Memory B cell (primary cell): ENCODE measurements around the gene GCNT2.
"Not testable (repeated sequence)": the region's sequence is repeated elsewhere in the genome, so short reads cannot be mapped to it uniquely, and the experiment has no call there.

ENCODE experiments used
- ATAC-seq: fragments of 150-1000 bp; cut with Tn5 transposase; 2 replicates; pipeline ENCODE4 v1.10.0; 2021; ENCODE audit warnings: low read depth, mild to moderate bottlenecking, moderate library complexity
- DNase-seq, 2 donors: peaks; one replicate each; pipeline ENCODE4 v3.0.0; 2022; ENCODE audit warnings: low spot score in 2 of 2
- H3K27ac Mint-ChIP-seq: one replicate; pipeline ENCODE4 v1.8.0; 2022; ENCODE audit warnings: mild to moderate bottlenecking, moderate library complexity, mixed read lengths
- H3K27me3 Mint-ChIP-seq: one replicate; pipeline ENCODE4 v1.8.0; 2022; ENCODE audit warnings: mixed read lengths
- H3K36me3 Mint-ChIP-seq: one replicate; pipeline ENCODE4 v1.8.0; 2022; ENCODE audit warnings: mild to moderate bottlenecking, mixed read lengths
- H3K4me1 Mint-ChIP-seq: one replicate; pipeline ENCODE4 v1.8.0; 2022; ENCODE audit warnings: mixed read lengths
- H3K4me3 Mint-ChIP-seq: one replicate; pipeline ENCODE4 v1.8.0; 2022; ENCODE audit warnings: mild to moderate bottlenecking, moderate library complexity, mixed read lengths
- H3K9me3 Mint-ChIP-seq: one replicate; pipeline ENCODE4 v1.8.0; 2022; ENCODE audit warnings: mixed read lengths

GCNT2 gene

DNA sequence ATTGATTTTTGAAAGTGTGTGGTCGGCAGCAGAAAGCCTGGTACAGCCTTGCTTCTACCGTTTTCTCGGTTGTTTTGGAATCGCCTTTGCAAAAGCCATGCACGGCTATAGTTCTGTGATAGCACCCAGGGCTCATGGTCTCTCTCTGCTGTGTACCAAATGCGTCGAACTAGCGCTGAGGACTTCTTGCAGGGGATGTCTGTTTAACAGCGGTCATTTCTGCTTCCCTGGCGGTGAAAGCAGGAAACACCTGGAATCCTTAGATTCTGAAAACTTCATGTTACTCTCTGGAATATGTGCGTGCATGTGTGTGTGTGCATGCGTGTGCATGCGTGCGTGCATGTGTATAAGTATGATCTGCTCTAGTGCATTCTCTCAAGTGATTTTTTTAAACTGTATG, 26.1 kb upstream of the GCNT2 start:
- no peak overlapping the region for H3K4me3 Mint-ChIP-seq
- ATAC-seq (no peak), DNase-seq (no peak)
- H3K4me1 Mint-ChIP-seq: peaks cover 3% of the 10 kb centered on the region
- H3K27ac Mint-ChIP-seq: no peak overlapping the region
- no peaks in the 10 kb centered on the region for H3K9me3 Mint-ChIP-seq
- no peaks in the 10 kb centered on the region for H3K36me3 Mint-ChIP-seq
- peaks cover 13% of the 10 kb centered on the region for H3K27me3 Mint-ChIP-seq

DNA sequence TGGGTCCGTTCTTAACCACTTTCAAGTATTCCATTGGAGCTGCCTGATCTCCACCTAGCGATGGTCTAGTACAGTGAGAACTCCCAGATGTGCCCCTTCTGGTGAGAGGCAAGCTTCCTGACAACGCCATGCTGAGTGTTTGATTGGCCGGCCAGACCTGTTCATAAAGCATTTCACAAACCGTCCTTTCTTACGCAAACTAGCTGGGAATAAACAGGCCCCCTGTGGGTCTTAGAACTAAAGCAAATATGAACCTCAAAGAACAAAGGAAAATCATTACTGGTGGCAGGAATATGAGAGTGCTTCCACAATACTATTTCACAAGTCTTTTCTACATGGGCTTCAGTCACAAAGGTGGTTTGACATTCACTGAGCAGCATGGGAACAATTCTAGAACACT, 15.6 kb upstream of the GCNT2 start:
- no peak overlapping the region for H3K4me3 Mint-ChIP-seq
- no peaks in the 10 kb centered on the region for H3K36me3 Mint-ChIP-seq
- peaks cover 2% of the 10 kb centered on the region for H3K4me1 Mint-ChIP-seq
- H3K9me3 Mint-ChIP-seq: no peaks in the 10 kb centered on the region
- no peak overlapping the region for H3K27ac Mint-ChIP-seq
- peaks cover 6% of the 10 kb centered on the region for H3K27me3 Mint-ChIP-seq
- DNase-seq (no peak), ATAC-seq (no peak)

DNA sequence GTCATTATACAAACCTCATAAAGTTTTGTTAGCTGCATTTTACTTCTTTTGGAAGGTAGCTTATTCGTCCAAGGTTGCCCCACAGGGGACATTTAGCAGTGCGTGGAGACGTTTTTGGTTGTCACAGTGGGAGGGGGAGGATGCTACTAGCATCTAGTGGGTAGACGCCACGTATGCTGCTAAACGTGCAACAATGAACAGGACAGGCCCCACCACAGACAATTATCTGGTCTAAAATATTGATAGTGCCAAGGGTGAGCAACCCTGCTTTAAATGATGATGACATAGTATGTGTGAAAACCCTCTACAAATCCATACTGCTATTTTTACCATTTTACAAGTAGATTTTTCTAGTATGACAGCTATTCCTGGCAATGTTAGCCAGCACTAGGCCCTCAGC, 13.9 kb upstream of the GCNT2 start:
- no peak overlapping the region for H3K27ac Mint-ChIP-seq
- no peak for DNase-seq
- H3K4me3 Mint-ChIP-seq: no peak overlapping the region
- no peaks in the 10 kb centered on the region for H3K9me3 Mint-ChIP-seq
- H3K27me3 Mint-ChIP-seq: peaks cover 4% of the 10 kb centered on the region
- no peak for ATAC-seq
- H3K4me1 Mint-ChIP-seq: peaks cover 8% of the 10 kb centered on the region
- no peaks in the 10 kb centered on the region for H3K36me3 Mint-ChIP-seq

DNA sequence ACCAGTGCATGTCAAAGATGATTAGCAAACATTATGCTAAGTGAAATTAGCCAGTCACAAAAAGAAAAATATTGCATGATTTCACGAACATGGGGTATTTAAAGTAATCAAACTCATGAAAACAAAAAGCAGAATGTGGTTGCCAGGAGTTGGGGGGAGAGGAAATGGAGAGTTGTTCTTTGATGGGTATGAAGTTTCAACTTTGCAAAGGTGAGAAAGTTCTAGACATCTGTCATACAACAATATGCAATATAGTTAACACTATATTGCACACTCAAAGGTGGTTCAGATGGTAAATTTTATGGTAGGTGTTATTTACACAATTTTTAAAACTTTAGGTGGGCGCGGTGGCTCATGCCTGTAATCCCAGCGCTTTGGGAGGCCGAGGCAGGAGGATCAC, 13.4 kb upstream of the GCNT2 start:
- H3K4me3 Mint-ChIP-seq: no peak overlapping the region
- H3K27ac Mint-ChIP-seq: no peak overlapping the region
- no peak for DNase-seq
- no peak for ATAC-seq
- H3K27me3 Mint-ChIP-seq: peaks cover under 1% of the 10 kb centered on the region
- no peaks in the 10 kb centered on the region for H3K9me3 Mint-ChIP-seq
- H3K36me3 Mint-ChIP-seq: no peaks in the 10 kb centered on the region
- peaks cover 8% of the 10 kb centered on the region for H3K4me1 Mint-ChIP-seq

DNA sequence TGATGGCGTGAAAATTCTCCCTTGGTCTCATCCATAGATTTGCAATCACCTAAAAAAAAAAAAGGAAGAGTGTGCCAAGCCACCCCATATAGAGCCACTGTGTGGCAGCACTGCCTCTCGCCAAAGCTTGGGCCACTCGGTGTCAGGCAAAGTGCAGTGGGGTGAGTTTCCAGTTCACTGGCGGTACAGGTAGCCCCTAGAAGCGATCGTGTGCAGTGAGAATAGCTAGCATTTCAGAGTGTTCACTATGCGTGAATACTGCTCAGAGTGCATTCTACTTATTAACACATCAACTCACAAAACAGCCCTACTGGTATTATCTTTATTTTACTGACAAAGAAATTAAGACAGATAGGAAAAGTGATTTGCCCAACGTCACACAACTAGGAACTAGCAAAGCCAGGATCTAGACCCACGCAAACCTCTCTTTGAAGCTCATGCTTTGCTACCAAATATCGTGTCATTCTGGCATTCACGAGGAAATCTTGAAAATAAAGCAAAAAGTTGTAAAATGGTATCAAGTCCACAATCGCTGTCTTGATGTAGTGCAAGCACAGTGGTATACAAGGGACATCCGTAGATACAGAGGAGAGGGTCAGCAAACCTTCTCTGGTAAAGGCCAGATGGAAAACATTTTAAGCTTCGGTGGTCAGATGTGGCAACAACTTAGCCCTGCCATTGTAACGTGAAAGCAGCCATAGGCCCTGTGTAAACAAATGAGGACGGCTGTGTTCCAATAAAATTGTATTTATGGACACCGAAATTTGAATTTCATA, 10.4 kb upstream of the GCNT2 start:
- DNase-seq: peak; percentile 52 to 58
- H3K4me3 Mint-ChIP-seq: peak overlapping the region; percentile 71
- H3K27ac Mint-ChIP-seq: no peak overlapping the region
- H3K4me1 Mint-ChIP-seq: peaks cover 8% of the 10 kb centered on the region
- no peaks in the 10 kb centered on the region for H3K9me3 Mint-ChIP-seq
- H3K36me3 Mint-ChIP-seq: no peaks in the 10 kb centered on the region
- no peaks in the 10 kb centered on the region for H3K27me3 Mint-ChIP-seq
- ATAC-seq: peak; percentile 100

DNA sequence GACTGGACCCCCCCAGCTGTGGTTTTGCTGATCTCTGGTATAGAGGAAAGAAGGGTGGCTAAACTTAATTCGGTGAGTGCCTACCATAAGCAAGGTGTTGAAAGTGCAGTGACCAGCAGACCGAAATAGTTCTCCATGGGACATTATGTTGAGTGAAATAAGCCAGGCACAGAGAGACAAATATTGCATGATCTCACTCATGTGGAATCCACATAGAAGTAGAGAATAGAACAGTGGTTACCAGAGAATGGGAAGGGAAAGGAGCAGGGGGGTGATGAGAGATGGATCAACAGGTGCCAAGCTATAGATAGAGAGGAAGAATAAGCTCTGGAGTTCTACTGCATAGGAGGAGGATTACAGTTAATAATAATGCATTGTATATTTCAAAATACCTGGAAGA, 9.7 kb upstream of the GCNT2 start:
- DNase-seq (no peak), ATAC-seq (no peak)
- Mint-ChIP-seq H3K27ac (no peak overlapping the region), H3K36me3 (no peaks in the 10 kb centered on the region), H3K9me3 (no peaks in the 10 kb centered on the region), H3K4me1 (peaks cover 8% of the 10 kb centered on the region), H3K27me3 (no peaks in the 10 kb centered on the region), H3K4me3 (no peak overlapping the region)

DNA sequence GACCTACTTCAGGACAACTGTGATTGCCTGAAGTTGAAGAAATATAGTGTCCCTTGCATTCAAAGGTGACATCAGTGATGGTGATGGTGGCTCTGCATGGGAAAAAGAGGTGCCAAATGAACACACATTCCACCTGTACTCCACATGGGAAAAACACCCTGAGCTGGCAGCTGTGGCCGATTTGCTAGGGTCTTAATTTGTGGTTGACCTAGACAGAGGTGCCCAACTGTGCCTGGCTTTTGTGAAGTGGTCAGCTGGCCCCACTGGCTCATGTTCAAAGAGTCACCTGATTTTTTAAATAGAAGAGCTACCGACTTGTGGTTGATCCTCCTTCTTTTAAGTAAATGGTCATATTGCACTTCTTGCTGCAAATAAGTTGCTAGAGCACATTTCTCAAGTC, 7.6 kb upstream of the GCNT2 start:
- Mint-ChIP-seq H3K27ac (no peak overlapping the region), H3K4me3 (no peak overlapping the region), H3K9me3 (no peaks in the 10 kb centered on the region), H3K27me3 (no peaks in the 10 kb centered on the region), H3K4me1 (peaks cover 8% of the 10 kb centered on the region), H3K36me3 (no peaks in the 10 kb centered on the region)
- DNase-seq (no peak), ATAC-seq (no peak)

DNA sequence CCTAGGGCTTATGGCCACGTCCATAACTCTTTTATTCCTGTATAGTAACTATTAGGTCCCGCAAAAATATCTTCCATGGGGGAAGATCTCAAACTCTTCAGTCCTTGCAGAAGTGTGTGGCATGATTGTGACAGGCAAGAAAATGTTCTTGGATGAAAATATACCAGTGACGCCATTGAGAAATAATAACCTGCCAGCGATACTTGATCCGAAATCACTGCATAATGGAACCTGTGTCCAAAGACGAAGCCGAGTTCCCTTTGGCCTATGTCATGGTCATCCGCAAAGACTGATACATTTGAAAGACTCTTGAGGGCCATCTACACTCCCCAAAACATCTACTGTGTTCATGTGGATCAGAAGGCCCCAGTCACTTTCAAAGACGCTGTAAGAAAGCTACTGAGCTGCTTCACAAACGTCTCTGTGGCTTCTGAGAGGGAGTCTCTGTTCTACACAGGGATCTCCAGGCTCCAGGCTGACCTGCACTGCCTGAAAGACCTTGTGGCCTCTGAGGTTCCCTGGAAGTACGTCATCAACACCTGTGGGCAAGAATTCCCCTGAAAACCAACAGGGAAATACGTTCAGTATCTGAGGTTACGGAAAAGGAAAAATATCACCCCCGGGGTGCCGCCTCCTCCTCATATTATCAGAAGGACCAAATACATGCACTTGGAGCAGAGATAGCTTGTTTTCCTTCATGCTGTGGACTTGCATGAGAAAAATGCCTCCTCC, 6.9 kb upstream of the GCNT2 start:
- ATAC-seq: no peak

DNA sequence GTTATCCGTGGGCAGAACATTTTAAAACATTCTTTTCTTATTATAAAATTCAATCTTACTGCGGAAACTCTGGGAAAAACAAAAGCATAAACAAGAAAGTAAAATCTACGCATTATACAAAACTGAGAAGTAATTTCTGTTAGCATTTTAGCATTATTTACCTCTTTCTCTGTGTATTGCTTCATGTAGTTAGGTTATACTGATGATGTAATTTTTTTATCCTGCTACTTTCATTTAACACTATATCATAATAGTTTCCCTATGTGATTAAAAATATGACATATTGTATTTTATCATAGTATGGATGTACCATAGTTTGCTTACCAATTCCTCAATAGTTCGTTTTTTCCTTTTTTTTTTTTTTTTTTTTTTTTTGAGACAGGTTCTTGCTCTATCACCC, 4.2 kb upstream of the GCNT2 start:
- DNase-seq (no peak), ATAC-seq (no peak)
- H3K27me3 Mint-ChIP-seq: no peaks in the 10 kb centered on the region
- no peaks in the 10 kb centered on the region for H3K9me3 Mint-ChIP-seq
- no peak overlapping the region for H3K4me3 Mint-ChIP-seq
- H3K27ac Mint-ChIP-seq: no peak overlapping the region
- no peaks in the 10 kb centered on the region for H3K4me1 Mint-ChIP-seq
- H3K36me3 Mint-ChIP-seq: no peaks in the 10 kb centered on the region

More for the DNA sequence above, 6.9 kb upstream of the GCNT2 start:
- H3K36me3 Mint-ChIP-seq: no peaks in the 10 kb centered on the region
- H3K4me1 Mint-ChIP-seq: peaks cover 8% of the 10 kb centered on the region
- no peak overlapping the region for H3K27ac Mint-ChIP-seq
- H3K27me3 Mint-ChIP-seq: no peaks in the 10 kb centered on the region
- no peak for DNase-seq
- H3K9me3 Mint-ChIP-seq: no peaks in the 10 kb centered on the region
- H3K4me3 Mint-ChIP-seq: no peak overlapping the region

DNA sequence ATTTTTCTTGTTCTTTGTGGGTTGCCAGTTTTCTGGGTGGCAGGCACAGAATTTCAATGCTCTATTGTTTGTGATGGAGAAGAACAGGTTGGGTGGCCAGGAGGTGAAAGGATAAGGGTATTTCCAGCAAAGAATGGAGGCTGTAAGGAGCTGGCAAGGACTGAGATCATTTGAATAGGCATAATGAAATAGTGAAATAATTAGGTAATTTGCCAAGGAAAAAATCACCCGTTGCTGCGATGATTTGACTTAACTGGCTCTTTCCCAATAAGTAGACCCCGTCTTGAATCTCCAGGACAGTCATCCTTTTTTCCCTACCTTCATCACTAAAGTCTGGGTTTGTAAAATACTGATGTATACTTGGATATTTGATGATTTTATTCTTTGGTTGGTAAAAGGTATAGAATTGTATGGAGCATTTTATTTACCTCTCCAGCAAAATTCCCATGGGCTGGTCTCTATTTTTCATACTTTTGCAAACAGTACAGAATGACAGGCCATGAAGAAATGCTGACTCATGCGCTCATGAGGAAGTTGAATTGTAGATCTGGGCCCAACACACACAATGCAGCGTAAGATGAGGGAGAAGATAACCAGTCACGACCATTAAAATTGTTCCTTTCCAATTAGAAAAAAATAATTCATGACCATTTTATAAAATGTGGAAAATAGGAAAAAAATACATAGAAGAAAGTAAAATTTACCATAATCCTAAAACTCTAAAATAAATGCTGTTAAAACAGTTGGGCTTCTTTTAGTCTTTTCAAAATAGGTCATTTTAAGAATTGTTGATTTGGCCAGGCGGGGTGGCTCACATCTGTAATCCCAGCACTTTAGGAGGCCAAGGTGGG, 2.4 kb upstream of the GCNT2 start:
- no peaks in the 10 kb centered on the region for H3K36me3 Mint-ChIP-seq
- no peak overlapping the region for H3K4me3 Mint-ChIP-seq
- H3K4me1 Mint-ChIP-seq: no peaks in the 10 kb centered on the region
- H3K9me3 Mint-ChIP-seq: no peaks in the 10 kb centered on the region
- ATAC-seq: no peak
- peaks cover 1% of the 10 kb centered on the region for H3K27me3 Mint-ChIP-seq
- no peak overlapping the region for H3K27ac Mint-ChIP-seq
- DNase-seq: no peak

DNA sequence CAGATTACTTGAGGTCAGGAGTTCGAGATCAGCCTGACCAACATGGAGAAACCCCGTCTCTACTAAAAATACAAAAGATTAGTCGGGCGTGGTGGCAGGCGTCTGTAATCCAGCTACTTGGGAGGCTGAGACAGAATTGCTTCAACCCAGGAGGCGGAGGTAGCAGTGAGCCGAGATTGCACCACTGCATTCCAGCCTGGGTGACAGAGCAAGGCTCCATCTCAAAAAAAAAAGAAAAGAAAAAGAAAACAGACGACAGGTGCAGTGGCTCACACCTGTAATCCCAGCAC, 1.8 kb upstream of the GCNT2 start:
- H3K9me3 Mint-ChIP-seq, H3K27ac Mint-ChIP-seq, ATAC-seq: not testable (repeated sequence)

DNA sequence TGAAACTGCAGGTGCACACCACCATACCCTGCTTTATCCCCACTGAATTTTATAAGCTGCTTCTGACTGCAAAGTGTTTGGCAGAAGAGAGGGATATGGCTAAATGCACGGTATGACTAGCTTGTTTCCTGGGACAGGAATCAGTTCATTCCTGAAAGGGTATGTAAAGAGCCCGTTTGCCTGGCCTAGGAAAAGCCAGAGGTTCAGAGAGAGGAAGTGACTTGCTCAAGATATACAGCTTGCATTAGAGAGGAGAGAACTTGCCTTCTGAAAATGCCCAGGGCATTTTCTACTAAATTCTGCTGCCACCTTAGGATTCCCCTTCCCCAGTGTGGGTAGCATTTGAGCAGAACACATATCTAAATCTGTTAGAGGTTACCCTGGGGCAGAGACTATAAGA, 683 bp upstream of the GCNT2 start:
- H3K27me3 Mint-ChIP-seq: peaks cover 1% of the 10 kb centered on the region
- ATAC-seq: no peak
- H3K27ac Mint-ChIP-seq: peak overlapping the region; percentile 41
- peaks cover 5% of the 10 kb centered on the region for H3K4me1 Mint-ChIP-seq
- no peaks in the 10 kb centered on the region for H3K9me3 Mint-ChIP-seq
- no peak overlapping the region for H3K4me3 Mint-ChIP-seq
- DNase-seq: no peak
- no peaks in the 10 kb centered on the region for H3K36me3 Mint-ChIP-seq

More for the DNA sequence above, 1.8 kb upstream of the GCNT2 start:
- not testable (repeated sequence) for H3K27me3 Mint-ChIP-seq, DNase-seq, H3K4me3 Mint-ChIP-seq, H3K4me1 Mint-ChIP-seq, H3K36me3 Mint-ChIP-seq

DNA sequence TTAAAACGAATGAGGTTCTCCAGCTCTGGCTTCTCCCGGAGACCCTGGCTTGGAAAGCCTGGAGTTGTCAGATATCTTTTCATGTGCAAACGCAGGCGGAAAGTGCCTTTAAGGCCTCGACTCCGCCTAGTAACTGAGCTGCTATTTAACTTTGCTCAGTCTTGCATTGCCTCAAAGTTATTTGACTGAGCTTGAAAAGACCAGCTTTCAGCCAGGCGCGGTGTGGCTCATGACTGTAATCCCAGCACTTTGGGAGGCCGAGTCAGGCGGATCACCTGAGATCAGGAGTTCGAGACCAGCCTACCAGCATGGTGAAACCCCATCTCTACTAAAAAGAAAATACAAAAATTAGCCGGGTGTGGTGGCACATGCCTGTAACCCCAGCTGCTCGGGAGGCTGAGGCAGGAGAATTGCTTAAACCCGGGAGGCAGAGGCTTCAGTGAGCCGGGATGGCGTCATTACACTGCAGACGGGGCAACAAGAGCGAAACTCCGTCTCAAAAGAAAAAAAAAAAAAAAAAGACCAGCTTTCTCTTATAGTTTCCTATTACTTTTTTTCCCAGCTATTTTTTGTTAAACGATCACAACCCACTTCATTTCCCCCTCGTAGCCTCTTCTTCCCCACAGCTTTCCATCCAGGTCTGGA, 1.9 kb downstream of the GCNT2 start:
- ATAC-seq: no peak
- H3K27me3 Mint-ChIP-seq: peaks cover 1% of the 10 kb centered on the region
- no peak overlapping the region for H3K27ac Mint-ChIP-seq
- no peak for DNase-seq
- H3K4me1 Mint-ChIP-seq: peaks cover 7% of the 10 kb centered on the region
- H3K9me3 Mint-ChIP-seq: no peaks in the 10 kb centered on the region
- H3K36me3 Mint-ChIP-seq: no peaks in the 10 kb centered on the region
- H3K4me3 Mint-ChIP-seq: no peak overlapping the region

DNA sequence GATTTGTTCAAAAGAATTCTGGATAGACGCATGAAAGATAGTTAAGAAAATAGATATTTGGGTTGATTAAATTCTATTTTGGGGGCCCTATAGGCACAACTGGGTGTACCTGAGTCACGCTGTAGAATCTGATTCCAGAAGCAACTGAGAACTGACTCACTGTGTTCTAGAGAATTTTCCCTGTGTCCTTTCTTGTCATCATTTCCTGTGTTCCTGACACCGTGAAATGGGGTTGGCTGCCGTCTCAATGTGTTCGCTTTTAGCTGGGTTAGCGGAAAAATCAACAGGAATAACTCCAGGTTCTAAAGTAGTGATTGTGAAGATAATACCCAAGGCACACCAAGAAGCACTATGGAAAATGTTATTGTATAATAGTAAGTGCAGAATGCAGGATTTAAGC, 5.0 kb downstream of the GCNT2 start:
- no peak for ATAC-seq
- no peak for DNase-seq
- Mint-ChIP-seq H3K4me3 (no peak overlapping the region), H3K27ac (no peak overlapping the region), H3K4me1 (peaks cover 17% of the 10 kb centered on the region), H3K36me3 (no peaks in the 10 kb centered on the region), H3K27me3 (peaks cover 1% of the 10 kb centered on the region), H3K9me3 (no peaks in the 10 kb centered on the region)
